Endometrium (tissue), 2 donors: ENCODE measurements around the gene PMVK.
"Not testable (repeated sequence)": the region's sequence is repeated elsewhere in the genome, so short reads cannot be mapped to it uniquely, and the experiment has no call there.

Source experiments
- FAIRE-seq: peaks from 2 replicates; lab custom pipeline; 2012; peaks lifted over from hg19 to GRCh38; lab: Jason Lieb, UNC
- donor health status: control.
- donor health status: control.

The PMVK gene

DNA sequence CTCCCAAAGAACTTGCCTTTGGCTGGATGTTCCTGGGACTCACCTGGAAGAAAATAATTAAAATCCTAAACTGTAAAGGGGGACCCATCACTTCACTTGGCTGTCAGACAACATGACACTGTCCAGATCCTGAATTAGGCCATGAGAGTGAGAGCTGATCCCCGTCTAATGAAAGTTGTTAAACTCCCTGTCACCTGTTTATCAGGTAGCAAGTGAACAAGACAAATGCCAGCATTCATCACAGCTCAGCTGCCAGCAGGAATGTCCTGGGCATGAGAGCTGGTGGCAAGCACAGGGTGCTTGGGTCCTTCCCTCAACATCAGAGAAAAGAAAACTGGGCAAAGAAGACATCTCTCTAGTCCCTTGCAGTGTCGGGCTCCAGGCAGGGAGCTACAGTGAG is 23.8 kb downstream of the PMVK start:
- no peak for FAIRE-seq

DNA sequence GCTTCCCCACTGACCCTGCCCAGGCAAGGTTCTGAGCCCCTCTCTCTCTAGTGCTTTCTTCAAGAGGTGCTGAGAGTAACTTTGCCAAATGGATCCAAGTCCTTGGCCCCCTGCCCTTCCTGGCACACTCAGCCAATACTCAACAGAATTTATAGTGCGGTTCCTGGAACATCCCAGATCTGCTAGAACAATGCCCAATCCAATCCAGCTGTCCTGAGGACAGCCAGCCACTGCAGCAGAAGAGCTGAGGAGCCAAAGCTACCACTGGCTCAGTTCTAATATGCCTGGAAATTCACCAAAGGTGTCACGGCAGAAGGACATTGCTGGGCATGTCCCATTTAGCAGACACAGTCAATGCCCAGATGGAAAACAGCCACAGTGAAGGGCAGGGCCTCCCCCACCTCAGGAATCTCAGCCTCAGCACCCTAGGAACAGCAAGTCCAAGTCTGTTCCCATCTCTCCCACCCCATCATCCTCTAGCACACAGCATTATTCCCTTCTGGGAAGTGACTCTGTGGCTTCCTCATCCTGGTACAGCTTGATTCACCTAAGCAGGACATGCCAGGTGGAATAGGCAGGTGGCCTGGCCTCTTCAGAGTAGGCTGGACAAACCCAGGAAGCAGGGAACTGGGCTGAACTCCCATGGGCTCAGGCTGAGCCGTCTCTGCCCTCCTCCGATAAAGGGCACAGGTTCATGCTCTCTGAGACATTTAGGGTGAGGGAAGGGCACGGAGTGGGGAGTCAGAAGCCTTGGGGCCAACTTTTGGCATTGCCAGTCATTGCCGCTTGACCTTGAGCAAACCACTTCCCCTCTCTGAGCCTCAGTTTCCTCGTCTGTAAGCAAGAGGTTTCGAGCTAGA is 24.6 kb downstream of the PMVK start:
- FAIRE-seq = no peak

DNA sequence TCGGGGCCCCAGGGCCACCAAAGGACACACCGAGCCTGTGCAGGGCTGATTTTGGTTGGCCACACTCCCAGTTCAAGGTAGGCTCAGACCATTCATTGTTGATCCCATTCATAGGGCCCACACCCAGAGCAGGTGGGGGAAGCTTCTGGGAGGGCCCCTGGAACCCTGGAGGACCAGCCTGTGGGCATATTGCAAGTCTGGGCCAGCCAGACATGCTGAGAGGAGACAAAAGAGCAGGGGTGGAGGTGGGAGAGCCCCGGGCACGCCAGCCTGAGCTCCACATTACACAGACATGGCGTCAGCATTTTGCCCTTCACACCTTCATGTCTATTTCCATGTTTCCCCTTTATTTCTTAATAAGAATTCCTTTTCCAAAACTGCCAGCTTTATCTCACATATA is 25.7 kb downstream of the PMVK start:
- no peak for FAIRE-seq

DNA sequence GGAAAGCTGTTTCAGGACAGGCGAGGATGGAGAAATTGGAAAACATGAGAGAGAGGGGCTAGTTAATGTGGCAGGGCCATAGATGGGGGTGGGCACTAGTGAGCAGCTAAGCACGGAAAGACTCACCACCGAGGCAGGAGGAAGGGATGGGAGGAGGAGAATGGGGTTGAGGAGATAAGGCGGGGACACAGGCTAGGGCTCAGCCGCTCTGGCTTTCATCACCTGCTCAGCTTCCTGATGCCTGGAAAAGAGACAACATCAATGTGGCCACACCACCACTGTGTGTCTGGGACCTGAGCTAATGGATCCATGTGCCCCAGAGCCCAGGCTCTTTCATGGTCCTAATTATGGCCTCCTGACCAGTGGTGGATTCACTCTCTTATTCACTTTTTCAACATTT is 27.6 kb downstream of the PMVK start:
- no peak for FAIRE-seq

DNA sequence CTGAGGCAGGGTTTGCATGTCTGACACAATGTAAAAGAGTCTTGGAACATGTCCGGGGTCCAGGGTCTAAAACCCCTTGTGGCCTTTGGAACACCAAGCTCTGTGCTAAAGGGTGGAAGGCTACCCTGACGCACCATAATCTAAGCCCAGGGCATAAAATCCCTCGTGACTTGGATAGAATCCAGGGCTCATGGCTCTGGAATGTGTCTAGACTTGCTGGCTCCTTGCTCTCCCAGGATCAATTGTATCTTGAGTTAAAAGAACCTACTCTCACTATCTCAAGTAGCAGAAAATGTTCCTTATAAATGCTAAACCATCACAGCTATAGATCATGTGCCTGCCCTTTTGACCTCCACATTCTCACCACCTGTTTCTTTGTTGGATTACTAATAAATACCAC is 28.4 kb downstream of the PMVK start:
- FAIRE-seq = not testable (repeated sequence)

DNA sequence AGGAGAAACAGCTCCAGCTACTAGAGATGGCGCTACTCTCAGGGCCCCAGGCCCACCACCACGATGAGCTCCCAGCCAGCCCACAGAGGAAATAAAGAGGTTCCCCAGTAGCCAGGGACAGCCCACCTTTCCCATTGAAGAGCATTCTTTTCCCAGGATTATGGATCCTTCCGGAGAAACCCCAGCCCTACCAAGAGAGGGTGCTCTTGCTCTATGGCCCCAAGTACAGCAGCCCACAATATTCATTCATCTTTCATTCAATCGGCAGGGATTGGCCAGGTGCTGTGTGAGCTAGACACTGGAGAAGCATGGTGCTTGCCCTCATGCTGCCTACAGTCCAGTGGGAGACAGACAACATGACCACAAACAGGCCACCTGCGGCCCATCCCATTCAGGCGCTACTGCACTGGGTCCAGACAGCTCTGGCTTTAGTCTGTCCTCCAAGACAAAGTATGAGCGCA is 29.9 kb downstream of the PMVK start:
- no peak for FAIRE-seq

DNA sequence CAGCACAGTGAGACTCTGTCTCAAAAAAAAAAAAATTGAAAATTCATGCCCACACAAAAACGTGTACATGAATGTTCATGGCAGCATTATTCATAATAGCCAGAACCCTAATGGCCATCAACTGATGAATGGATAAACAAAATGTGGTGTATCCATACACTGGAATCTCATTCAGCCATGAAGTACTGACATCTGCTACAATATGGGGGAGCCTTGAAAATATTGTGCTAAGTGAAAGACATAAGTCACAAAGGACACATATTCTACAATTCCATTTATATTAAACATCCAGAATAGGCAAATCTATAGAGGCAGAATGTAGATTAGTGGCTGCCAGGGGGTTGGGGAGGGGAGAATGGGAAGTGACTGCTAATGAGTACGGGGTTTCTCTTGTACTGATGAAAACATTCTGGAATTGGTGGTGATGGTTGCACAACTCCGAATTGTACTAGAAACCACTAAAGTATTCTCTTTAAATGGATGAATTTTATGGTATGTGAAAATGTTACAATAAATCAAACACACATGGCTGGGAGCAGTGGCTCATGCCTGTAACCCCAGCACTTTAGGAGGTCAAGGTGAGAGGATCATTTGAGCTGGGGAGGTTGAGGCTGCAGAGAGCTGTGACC is 33.5 kb downstream of the PMVK start:
- no peak for FAIRE-seq

DNA sequence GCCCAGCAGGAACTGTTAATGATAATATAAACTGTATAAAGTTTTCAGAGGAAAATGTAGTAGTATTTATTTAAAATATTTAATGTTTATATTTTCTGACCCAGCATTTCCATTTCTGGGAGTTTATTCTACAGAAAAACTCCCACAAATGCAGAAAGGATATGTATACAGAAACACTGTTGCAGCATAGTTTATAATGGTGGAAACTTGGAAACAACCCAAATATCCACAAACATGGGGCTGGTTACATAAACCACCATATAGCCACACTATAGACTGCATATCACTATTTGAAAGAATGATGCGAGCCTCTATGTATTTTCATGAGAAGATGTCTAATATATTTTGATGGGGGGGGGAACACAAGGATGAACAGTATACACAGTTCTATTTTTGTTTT is 34.9 kb downstream of the PMVK start:
- FAIRE-seq = no peak

DNA sequence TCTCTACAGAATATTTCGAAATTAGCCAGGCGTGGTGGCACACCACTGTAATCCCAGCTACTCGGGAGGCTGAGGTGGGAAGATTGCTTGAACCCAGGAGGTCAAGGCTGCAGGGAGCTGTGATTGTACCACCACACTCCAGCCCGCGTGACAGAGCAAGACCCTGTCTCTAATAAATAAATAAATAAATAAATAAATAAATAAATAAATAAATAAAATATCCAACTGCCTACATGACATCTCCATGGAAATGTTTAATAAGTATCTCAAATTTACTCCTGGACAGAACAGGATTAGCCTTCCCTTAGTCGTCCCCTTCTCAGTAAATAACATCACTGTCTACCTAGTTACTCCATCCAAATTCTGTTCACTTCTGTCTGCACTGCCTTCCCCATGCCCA is 37.5 kb downstream of the PMVK start:
- no peak for FAIRE-seq

DNA sequence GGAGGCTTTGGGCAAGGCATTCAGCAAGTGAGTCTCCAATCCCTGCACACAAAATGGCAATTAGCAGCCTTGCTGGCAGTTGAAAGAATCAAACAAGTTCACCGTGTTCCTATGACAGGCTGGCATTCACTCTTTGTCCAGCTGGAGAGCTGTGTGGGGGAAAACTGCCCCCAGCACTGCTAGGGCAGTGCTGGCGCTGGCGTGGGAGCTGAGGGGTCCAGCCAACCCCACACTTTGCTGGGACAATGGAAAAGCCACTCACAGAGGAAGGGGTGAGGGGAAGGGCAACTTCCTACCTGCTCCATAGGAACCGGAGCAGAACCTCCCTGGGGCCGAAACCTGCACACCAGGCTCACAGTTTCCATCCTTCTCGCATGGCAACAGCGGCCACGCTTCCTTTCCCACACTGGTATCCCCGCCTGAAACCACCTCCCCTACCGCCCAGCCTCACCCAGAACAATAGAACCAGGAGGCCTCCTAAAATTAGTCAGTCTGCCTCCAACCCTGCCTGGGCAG is 39.7 kb downstream of the PMVK start:
- FAIRE-seq = no peak

DNA sequence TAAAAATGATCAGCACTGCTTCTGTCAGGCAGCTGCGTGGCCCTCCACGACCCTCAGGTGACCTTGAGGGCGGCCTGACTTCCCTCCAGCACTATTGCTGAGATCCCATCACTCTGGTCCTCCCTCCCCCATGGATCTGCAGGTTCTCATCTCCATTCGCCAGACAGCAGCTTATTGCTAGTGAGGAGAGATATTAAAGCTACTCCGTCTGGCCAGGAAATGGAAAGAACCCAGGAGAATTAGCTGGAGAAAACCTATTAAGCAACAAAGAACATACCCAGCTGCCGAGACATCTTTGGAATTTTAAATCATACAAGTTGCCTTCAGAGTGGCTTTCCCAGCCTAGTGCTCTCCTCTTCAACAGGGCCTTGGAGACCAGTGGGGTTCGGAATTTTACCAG is 40.7 kb downstream of the PMVK start:
- FAIRE-seq = no peak

DNA sequence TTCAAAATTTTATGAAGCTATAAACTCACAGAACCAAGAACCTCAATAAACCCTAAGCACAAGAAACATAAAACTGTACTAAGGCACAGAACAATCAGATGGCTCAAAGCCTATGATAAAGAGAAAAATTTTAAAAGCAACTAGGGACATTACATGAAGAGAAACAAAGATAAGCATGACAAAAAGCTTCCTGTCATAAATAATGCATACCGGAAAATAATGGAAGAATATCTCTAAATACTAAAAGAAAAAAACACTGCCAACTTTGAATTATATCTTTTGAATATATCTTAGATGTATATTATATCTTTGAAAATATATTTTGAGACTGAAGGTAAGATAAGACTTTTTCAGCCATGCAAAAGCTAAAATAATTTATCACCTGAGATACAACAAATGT is 45.1 kb downstream of the PMVK start:
- peak; percentile 51 for FAIRE-seq

DNA sequence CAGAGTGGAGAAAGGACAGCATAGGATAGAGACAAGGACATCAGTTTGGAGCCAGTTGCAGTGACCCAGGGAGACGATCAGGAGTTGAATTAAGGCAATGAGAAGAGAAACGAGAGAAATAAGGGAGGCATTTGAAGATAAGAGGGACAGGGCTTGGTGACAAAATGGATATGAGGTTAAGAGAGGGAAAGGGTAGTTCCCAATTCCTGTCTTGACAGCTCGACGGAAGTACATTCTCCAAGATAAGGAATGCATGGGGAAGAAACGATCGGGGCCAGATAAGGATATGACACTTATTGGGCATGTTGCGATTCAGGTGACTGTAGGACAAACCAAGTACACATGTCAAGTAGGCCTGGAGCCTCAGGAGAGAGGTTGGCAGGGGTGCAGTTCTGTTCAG is 47.8 kb downstream of the PMVK start:
- FAIRE-seq = no peak

DNA sequence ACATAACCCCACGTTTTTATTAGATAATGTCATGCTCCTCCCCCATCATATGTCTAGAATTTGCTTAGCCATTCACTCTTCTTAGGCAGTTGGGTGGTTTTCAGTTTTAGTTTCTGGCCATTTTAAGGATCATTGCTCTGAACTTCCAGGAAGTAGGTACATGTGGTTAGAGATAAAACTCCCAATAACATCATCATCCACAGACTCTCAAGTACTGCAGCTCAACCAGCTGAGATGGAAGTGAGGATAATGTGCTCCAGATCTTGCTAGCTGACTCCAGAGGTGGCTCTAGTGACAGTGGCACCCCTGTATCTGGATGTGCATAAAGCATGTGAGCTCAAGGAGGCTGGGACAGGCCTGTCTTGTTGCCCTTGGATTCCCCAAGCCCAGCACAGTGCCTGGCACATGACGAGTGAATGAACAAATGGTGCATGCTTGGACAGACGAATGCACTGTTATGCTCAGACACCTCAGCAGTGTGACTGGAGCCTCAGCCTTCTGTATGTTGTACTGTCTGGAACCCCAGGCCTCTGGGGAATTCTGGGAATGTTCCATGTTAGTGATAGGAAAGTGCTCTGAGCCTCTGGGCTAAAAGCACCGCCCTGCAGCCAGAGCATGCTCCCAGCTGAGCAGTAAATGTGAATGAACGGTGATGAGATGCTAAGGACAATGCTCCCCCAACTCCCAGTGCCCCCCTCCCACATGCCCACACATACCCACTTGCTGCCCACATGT is 50.1 kb downstream of the PMVK start:
- no peak for FAIRE-seq

DNA sequence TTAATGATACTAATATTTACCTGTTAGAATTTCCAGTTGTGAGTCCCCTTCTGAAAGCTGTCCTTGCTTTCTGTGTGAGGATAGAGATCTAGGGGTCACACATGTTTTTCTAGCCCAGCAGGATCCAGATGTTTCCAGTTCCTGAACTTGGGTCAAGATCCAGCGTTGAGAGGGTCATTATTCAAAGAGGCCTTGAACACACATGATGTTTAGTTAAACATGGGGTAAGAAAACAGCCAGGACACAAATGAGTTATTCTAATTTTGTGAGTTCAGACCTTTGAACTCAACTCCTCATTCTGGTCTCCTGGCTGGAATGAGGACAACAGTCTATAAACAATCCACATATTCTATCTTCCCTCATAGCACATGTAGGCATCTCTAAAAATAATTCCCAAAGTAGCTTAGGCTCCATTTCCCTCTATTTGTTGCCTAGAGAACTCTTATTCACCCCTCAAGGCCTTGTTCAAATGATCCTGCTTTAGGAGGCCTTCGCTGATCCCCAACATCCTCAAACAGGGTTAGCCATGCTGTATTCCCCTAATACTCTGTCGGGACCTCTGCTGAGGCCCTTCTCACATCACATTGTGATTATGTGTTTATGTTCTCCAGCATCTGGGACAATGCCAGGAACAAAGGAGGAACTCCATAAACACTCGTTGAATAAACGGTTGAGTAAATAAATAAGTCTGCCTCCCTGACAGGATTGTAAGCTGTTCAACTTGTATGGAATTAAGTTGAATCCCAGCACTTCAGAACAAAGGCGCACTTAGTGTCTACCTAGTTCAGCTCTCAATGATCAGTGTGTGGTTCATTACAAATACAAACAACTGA is 51.4 kb downstream of the PMVK start:
- peak; percentile 82 for FAIRE-seq

DNA sequence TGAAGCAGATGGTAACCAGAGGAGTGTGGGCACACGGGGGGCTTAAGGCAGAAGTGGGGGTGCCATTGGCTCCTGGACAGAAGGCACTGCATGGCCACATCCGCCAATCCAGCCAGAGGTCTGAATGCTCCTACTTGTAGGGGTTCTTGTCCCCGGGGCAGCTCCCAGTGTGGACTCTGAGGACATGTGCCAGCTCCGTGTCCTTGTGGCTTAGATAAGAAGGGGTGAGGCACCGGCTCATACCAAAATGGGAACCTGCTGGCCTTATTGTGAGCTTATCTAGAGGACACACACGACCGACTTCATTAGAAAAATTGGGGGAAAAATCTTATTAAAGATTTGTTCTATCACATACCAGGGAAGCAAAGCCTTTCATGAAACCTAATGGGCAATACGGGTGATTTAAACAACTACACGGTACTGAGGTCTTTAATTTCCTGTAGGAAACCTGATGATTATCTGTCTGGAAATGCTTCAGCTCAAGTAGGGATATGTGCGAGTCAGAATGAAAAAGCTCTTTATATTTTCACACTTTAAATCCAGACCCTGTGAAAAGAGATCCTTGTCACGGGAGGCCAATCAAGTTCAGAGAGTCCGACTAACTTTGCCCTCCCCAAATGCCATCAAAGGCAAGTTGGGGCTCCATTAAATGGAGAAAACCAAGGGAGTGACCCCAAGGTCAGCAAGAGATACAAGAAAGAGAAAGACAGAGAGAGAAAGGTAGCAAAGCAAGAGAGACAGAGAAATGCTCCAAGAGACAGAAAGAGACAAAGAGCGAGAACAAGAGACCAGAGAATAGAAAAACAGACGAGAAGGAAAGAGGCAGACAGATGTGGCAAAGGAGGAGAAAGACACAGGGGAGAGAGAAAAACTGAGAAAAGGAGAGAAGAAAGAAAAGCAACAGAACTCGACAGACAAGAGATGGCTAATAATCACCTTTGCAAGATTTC is 52.3 kb downstream of the PMVK start:
- FAIRE-seq = no peak

DNA sequence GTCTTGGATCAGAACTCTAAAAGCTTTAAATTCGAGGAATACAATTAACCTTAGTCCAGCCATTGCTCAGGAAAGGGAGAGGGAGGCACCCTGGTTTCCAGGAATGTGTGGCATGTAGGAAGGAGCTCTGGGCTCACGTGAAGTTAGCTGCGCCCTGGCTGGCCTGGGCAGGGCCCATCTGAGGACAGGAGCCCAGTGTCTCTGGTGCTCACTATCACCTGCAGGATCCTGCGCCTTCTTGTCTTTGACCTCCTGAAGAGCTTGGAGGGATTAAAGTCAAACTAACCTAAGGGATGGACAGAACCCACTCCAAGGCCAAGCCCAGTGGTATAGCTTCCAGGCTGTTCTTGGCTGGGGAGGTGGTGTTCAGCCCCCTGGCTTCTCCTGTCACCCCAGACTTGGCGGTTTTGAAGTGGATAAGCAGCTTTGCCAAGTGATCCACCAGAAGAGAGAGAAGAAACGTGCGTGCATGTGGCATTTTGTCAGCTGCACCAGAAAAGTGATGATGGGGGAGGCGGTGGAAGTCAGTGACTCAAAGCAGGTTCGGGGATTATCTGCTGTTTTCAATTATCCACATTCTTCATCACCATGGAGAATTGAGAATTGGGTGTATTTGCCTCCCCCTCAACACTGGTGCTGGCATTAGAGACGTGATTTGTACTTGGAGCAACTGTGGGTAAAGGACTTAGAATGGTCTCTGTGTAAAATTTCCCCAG is 54.5 kb downstream of the PMVK start:
- FAIRE-seq = no peak

DNA sequence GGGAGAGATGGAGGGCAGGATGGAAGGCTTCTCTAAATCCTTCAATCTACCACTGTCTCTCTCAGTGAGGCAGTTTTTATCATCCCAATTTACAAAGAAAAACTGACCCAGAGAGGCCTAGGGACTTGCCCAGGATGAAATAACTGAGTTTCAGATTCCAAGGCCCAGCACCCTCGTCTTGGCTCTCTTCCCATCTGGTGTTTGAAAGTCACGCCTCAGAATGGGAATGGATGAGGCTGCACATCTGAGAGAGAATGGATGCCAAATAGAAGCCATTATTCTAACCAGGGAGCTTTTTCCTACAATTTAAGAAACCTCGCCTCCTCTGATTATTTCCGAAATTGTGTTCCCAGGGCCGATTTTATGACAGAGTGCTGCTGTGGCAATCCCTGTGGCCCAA is 55.8 kb downstream of the PMVK start:
- no peak for FAIRE-seq

DNA sequence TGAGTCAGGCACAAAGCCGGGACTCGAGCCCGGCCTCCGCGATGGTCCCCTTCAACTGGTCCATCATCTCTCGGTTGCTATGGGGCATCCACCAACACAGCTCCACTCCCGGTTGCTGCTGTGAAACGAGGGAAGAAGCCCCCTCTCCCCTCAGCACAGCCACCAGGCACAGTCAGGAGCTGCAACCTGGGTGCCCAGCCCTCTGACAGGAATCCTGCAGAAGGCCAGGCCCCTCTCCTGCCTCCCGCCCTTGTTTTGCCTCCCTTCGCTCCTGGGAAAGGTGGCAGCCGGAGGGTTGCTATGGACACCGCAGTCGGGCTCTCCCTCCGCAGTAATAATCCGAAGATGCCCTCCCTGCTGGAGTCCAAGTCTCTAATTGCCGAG is 57.5 kb downstream of the PMVK start:
- FAIRE-seq = no peak

DNA sequence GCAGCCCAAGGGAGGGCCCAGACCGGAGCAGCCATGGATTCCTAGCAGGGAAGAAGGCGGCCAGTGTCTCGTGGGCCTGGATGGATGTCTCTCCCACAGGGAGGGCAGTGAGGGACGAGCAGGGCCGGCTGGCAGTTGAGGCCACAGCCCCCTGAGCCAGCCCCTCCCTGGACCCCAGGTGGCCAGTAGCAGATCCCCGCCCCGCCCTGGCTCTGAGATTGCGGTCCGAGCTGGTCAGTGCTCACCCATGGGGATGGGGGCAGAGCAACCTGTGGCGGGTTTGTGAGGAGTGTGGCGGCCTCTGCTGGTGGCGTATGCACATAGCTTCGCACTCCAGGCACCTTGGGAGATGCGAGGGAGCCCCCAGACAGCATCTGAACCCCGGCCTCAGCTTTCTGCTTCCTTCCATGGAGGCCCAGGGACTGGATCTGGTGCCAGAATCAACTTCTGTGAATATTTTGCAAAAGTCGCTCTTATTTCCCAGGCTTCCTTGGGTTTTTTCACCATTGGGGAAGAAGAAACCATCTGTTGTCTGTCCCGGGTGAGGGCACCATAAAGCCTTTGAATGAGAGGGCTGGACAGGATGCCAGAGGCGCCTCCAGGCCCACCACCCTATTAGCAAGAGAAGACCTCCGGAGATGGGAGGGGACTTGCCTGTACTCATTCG is 58.0 kb downstream of the PMVK start:
- FAIRE-seq = no peak
